Hepatocyte (in vitro differentiated cells): Measurements from ENCODE around the gene B4GALT7. TPM values are rescaled to one million over a fixed set of nuclear protein-coding genes. Genes with fewer than 3 reads are reported as not detected.

Experiments used
- DNase-seq: peaks from one replicate; pipeline ENCODE4 v3.0.0-alpha.2; 2016; ENCODE audit warnings: low spot score
- H2AFZ ChIP-seq: fragments of 200-600 bp; sonication (generic); 2 replicates; pipeline ENCODE4 v1.6.0; 2016; ENCODE audit warnings: antibody characterized with exemption, mild to moderate bottlenecking
- H3K27ac ChIP-seq: fragments of 200-600 bp; sonication (generic); 2 replicates; pipeline ENCODE4 v1.5.1; 2016; ENCODE audit warnings: mild to moderate bottlenecking
- H3K27me3 ChIP-seq: fragments of 200-600 bp; sonication (generic); 2 replicates; pipeline ENCODE4 v1.6.1; 2016
- H3K36me3 ChIP-seq: fragments of 200-600 bp; sonication (generic); replicated peaks from 2 replicates; pipeline ENCODE4 v1.5.1; 2016; ENCODE audit warnings: low read depth; ENCODE audit not compliant: insufficient read depth
- H3K4me1 ChIP-seq: fragments of 200-600 bp; sonication (generic); 2 replicates; pipeline ENCODE4 v1.5.1; 2016; ENCODE audit warnings: mild to moderate bottlenecking, moderate library complexity; ENCODE audit not compliant: insufficient read depth
- H3K4me2 ChIP-seq: fragments of 200-600 bp; sonication (generic); 2 replicates; pipeline ENCODE4 v1.6.0; 2016
- H3K4me3 ChIP-seq: fragments of 200-600 bp; sonication (generic); 2 replicates; pipeline ENCODE4 v1.5.1; 2016; ENCODE audit warnings: mild to moderate bottlenecking
- H3K79me2 ChIP-seq: fragments of 200-600 bp; sonication (generic); 2 replicates; pipeline ENCODE4 v1.6.0; 2017; ENCODE audit warnings: mild to moderate bottlenecking
- H3K9me2 ChIP-seq: fragments of 200-600 bp; sonication (generic); replicated peaks from 2 replicates; pipeline ENCODE4 v1.6.0; 2017; ENCODE audit warnings: mild to moderate bottlenecking; ENCODE audit not compliant: insufficient read depth
- H3K9me3 ChIP-seq: fragments of 200-600 bp; sonication (generic); 2 replicates; pipeline ENCODE4 v1.5.1; 2016; ENCODE audit warnings: low read depth, mild to moderate bottlenecking
- H4K20me1 ChIP-seq: fragments of 200-600 bp; sonication (generic); 2 replicates; pipeline ENCODE4 v1.6.0; 2016; ENCODE audit warnings: mild to moderate bottlenecking; ENCODE audit not compliant: insufficient read depth, poor library complexity, severe bottlenecking
- EZH2 ChIP-seq: fragments of 200-600 bp; sonication (generic); IDR thresholded peaks from 2 replicates; pipeline ENCODE4 v1.6.1; 2016; ENCODE audit warnings: antibody characterized with exemption, mild to moderate bottlenecking, borderline replicate concordance
- EZH2phosphoT487 ChIP-seq: fragments of 200-600 bp; sonication (generic); IDR thresholded peaks from one replicate; pipeline ENCODE4 v1.6.1; 2018; ENCODE audit warnings: antibody characterized with exemption, mild to moderate bottlenecking, low read depth, moderate library complexity; ENCODE audit not compliant: unreplicated experiment, severe bottlenecking
- WGBS: methylation state at CpG from one replicate; pipeline ENCODE4 v1.1.6; 2016; ENCODE audit warnings: low lambda C conversion rate; ENCODE audit errors: missing lambda C conversion rate; 5-methylcytosine and 5-hydroxymethylcytosine counted together
- polyA plus RNA-seq: library from polyadenylated mRNA; unstranded; fragments of >200 nt; fragmentation: Nextera tagmentation; extraction: Ambion mirVana; gene quantifications from 2 replicates; pipeline ENCODE4 v1.2.1, GENCODE V29; 2016
- total RNA-seq: library from RNA; depleted of rRNA; stranded (reverse); fragments of >200 nt; gene quantifications from 2 replicates; pipeline ENCODE4 v1.2.3, GENCODE V29; 2014
- TF ChIP-seq, protein P1 (sequence below): fragments of 200-600 bp; sonication (generic); IDR thresholded peaks from 2 replicates; pipeline ENCODE4 v1.5.1; 2016; ENCODE audit warnings: antibody characterized with exemption, mild to moderate bottlenecking; ENCODE audit not compliant: poor library complexity

The B4GALT7 gene
- total and polyA plus RNA-seq, 2 experiments from 2014 or later = 28.5 to 60.7 TPM

GRCh38 chr5:177606071-177607051 is 6.4 kb downstream of the B4GALT7 start:
- Histone ChIP-seq H3K79me2 (peaks cover 12% of the 10 kb centered on the region), H3K27ac (no peak overlapping the region), H3K4me3 (no peak overlapping the region), H2AFZ (no peak overlapping the region), H3K4me1 (peaks cover 2% of the 10 kb centered on the region), H3K9me2 (no peaks in the 10 kb centered on the region), H3K27me3 (no peaks in the 10 kb centered on the region), H3K4me2 (no peak overlapping the region), H3K36me3 (no peaks in the 10 kb centered on the region), H4K20me1 (no peaks in the 10 kb centered on the region), H3K9me3 (no peaks in the 10 kb centered on the region)
- 91% methylated on average over 22 of the region's 22 CpGs for WGBS
- TF ChIP-seq, protein P1, sequence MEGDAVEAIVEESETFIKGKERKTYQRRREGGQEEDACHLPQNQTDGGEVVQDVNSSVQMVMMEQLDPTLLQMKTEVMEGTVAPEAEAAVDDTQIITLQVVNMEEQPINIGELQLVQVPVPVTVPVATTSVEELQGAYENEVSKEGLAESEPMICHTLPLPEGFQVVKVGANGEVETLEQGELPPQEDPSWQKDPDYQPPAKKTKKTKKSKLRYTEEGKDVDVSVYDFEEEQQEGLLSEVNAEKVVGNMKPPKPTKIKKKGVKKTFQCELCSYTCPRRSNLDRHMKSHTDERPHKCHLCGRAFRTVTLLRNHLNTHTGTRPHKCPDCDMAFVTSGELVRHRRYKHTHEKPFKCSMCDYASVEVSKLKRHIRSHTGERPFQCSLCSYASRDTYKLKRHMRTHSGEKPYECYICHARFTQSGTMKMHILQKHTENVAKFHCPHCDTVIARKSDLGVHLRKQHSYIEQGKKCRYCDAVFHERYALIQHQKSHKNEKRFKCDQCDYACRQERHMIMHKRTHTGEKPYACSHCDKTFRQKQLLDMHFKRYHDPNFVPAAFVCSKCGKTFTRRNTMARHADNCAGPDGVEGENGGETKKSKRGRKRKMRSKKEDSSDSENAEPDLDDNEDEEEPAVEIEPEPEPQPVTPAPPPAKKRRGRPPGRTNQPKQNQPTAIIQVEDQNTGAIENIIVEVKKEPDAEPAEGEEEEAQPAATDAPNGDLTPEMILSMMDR = no peak
- TF ChIP-seq EZH2 (no peak), EZH2phosphoT487 (no peak)
- DNase-seq = no peak

DNA sequence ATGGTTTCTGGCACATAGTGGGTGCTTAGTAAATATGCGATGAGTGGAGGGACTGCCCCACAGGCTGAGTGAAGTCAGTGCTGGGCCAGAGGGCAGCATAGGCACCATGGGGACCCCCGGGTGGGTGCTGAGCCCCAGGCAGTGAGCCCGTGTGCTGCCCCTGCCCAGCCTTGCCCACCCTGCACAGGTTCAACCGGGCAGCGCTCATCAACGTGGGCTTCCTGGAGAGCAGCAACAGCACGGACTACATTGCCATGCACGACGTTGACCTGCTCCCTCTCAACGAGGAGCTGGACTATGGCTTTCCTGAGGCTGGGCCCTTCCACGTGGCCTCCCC is 7.2 kb downstream of the B4GALT7 start:
- no peaks in the 10 kb centered on the region for H3K9me3 ChIP-seq
- H3K27ac ChIP-seq = no peak overlapping the region
- TF ChIP-seq, protein P1 = no peak
- no peak for TF ChIP-seq EZH2phosphoT487
- no peak for TF ChIP-seq EZH2
- H4K20me1 ChIP-seq = no peaks in the 10 kb centered on the region
- peaks cover 5% of the 10 kb centered on the region for H3K79me2 ChIP-seq
- no peak for DNase-seq
- no peaks in the 10 kb centered on the region for H3K4me1 ChIP-seq
- no peaks in the 10 kb centered on the region for H3K27me3 ChIP-seq
- no peak overlapping the region for H3K4me2 ChIP-seq
- H3K36me3 ChIP-seq = no peaks in the 10 kb centered on the region
- H3K4me3 ChIP-seq = no peak overlapping the region
- H2AFZ ChIP-seq = no peak overlapping the region
- no peaks in the 10 kb centered on the region for H3K9me2 ChIP-seq
- 61% methylated on average over 11 of the region's 11 CpGs for WGBS

GRCh38 chr5:177607452-177608192 is 7.7 kb downstream of the B4GALT7 start:
- H3K36me3 ChIP-seq = no peaks in the 10 kb centered on the region
- no peak overlapping the region for H3K4me2 ChIP-seq
- WGBS = 21% methylated on average over 15 of the region's 15 CpGs

More at GRCh38 chr5:177607452-177608192, 7.7 kb downstream of the B4GALT7 start:
- Histone ChIP-seq H2AFZ (no peak overlapping the region), H3K27me3 (no peaks in the 10 kb centered on the region), H3K9me2 (no peaks in the 10 kb centered on the region), H4K20me1 (no peaks in the 10 kb centered on the region), H3K9me3 (no peaks in the 10 kb centered on the region), H3K4me1 (no peaks in the 10 kb centered on the region), H3K27ac (no peak overlapping the region), H3K4me3 (no peak overlapping the region), H3K79me2 (no peaks in the 10 kb centered on the region)
- TF ChIP-seq EZH2 = no peak
- no peak for TF ChIP-seq EZH2phosphoT487
- TF ChIP-seq, protein P1 = peak; percentile 90
- peak; percentile 94 for DNase-seq
